ENCODE measurements around the gene RS1.

The RS1 gene

DNA sequence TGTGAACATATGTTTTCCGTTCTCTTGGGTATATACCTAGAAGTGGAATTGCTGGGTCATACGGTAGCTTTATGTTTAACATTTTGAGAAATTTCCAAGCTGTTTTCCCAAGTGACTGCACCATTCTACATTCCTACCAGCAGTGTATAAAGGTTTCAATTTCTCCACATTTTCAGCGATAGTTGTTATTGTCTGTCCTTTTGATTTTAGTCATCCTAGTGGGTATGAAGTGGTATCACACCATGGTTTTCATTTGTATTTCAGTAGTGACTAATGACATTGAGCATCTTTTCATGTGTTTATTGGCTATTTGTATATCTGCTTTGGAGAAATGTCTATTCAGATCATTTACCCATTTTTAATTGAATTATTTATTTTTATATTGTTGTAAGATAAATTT, 37.9 kb upstream of the RS1 start:
- TF ChIP-seq GABPA (IDR thresholded peaks at IDR 0.05; ENCODE audit: low read depth) (no peak), SPI1 (IDR thresholded peaks at IDR 0.05; ENCODE audit: borderline replicate concordance, low read depth) (no peak), POLR2AphosphoS5 (IDR thresholded peaks at IDR 0.05; ENCODE audit: low read depth) (no peak)
- TF ChIP-seq, protein P1, sequence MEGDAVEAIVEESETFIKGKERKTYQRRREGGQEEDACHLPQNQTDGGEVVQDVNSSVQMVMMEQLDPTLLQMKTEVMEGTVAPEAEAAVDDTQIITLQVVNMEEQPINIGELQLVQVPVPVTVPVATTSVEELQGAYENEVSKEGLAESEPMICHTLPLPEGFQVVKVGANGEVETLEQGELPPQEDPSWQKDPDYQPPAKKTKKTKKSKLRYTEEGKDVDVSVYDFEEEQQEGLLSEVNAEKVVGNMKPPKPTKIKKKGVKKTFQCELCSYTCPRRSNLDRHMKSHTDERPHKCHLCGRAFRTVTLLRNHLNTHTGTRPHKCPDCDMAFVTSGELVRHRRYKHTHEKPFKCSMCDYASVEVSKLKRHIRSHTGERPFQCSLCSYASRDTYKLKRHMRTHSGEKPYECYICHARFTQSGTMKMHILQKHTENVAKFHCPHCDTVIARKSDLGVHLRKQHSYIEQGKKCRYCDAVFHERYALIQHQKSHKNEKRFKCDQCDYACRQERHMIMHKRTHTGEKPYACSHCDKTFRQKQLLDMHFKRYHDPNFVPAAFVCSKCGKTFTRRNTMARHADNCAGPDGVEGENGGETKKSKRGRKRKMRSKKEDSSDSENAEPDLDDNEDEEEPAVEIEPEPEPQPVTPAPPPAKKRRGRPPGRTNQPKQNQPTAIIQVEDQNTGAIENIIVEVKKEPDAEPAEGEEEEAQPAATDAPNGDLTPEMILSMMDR (IDR thresholded peaks at IDR 0.05; ENCODE audit: insufficient read depth, low read length): no peak
- TF ChIP-seq, protein P2, sequence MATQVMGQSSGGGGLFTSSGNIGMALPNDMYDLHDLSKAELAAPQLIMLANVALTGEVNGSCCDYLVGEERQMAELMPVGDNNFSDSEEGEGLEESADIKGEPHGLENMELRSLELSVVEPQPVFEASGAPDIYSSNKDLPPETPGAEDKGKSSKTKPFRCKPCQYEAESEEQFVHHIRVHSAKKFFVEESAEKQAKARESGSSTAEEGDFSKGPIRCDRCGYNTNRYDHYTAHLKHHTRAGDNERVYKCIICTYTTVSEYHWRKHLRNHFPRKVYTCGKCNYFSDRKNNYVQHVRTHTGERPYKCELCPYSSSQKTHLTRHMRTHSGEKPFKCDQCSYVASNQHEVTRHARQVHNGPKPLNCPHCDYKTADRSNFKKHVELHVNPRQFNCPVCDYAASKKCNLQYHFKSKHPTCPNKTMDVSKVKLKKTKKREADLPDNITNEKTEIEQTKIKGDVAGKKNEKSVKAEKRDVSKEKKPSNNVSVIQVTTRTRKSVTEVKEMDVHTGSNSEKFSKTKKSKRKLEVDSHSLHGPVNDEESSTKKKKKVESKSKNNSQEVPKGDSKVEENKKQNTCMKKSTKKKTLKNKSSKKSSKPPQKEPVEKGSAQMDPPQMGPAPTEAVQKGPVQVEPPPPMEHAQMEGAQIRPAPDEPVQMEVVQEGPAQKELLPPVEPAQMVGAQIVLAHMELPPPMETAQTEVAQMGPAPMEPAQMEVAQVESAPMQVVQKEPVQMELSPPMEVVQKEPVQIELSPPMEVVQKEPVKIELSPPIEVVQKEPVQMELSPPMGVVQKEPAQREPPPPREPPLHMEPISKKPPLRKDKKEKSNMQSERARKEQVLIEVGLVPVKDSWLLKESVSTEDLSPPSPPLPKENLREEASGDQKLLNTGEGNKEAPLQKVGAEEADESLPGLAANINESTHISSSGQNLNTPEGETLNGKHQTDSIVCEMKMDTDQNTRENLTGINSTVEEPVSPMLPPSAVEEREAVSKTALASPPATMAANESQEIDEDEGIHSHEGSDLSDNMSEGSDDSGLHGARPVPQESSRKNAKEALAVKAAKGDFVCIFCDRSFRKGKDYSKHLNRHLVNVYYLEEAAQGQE (IDR thresholded peaks at IDR 0.05; ENCODE audit: insufficient replicate concordance, low read depth): no peak
- no peak overlapping the region for H3K27ac ChIP-seq (replicated peaks)
- no peak for DNase-seq (ENCODE audit: low read depth in 1 of 2, low spot score in 1 of 2)
- H3K27me3 ChIP-seq (ENCODE audit: insufficient read depth, poor library complexity, severe bottlenecking): peaks cover 2% of the 10 kb centered on the region
- no peak overlapping the region for H3K4me3 ChIP-seq (replicated peaks; ENCODE audit: insufficient read depth, low read length)

DNA sequence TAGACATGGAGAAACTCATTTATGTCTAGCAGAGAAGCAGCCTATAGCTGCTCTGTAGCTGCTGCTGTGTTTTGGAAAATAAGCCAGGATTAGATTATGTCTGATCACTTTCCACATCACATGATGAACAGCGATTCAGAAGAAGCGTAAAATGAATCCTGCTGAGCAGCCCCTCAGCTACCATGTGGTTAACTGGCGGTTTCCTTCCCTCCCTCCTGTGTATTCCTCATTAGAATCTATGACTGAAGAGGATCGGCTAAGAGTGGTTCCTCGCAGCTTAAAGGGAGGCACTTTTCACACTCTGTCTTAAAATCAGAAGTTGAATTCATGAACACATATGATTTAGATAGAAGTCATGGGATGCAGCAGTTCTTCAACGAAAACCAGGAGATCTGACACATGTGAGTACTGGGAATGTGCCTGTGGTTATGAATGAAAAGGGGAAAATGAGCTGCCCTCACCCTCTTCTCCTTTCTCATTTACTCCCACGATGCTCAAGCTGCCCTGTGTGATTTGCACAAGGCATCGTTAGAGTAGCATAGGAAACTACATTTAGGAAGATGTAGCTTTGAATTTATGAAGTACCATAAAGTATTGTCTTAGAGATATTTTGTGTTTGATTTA, 35.6 kb upstream of the RS1 start, which contains the start of gene PPEF1:
TSS of gene PPEF1 (plus strand) at position 220 of the 624 bp plus-strand sequence. CDS start at position 356, 136 bp downstream.
- Histone ChIP-seq H3K4me3 (replicated peaks; ENCODE audit: insufficient read depth, low read length) (no peak within 1 kb of the TSS), H3K27ac (replicated peaks) (no peak within 1 kb of the TSS), H3K27me3 (ENCODE audit: insufficient read depth, poor library complexity, severe bottlenecking) (no peaks in the 10 kb centered on the region)
- TF ChIP-seq GABPA (IDR thresholded peaks at IDR 0.05; ENCODE audit: low read depth): no peak
- no peak for DNase-seq (ENCODE audit: low read depth in 1 of 2, low spot score in 1 of 2)

DNA sequence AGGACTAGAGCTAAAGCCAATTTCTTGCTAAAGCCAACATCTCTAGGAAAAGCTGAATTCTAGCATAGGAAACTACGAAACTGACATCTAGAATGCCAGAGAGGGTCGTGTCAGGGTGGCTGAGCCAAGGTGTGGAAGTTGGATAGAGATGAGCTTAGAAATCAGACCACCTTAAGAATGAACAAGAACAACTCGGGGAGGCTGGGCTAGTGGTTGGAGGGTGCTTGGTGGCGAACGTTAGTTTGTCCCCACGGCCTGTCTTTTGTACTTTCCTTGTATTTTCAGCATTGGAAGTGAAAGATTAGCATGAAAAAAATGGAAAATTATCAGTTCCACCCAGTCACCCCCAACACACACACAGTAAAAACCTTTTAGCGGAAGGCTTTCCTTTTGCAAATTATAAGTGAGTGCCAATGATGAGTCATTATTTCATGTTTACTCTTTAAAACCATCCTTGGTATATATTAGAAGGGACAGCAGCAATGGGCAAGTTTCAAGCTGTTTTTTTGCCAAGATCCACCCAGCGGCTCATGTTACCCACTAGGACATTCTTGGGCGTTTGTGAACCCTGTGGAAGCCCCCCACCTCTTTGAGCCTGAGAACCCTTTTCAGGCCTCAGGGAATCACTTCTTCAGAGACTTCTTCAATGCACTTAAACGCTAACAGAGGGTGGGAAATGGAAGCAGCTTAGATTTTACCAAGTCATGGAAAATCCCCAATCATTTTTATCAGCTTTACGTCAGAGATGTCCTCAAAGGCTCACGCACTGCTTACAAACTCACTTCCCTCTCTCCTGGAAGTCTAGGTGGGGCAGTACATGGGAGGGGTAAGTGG, 30.7 kb upstream of the RS1 start:
- DNase-seq (ENCODE audit: low read depth in 1 of 2, low spot score in 1 of 2): no peak
- no peak overlapping the region for H3K4me3 ChIP-seq (replicated peaks; ENCODE audit: insufficient read depth, low read length)
- no peaks in the 10 kb centered on the region for H3K27me3 ChIP-seq (ENCODE audit: insufficient read depth, poor library complexity, severe bottlenecking)
- no peak overlapping the region for H3K27ac ChIP-seq (replicated peaks)
- no peak for TF ChIP-seq SPI1 (IDR thresholded peaks at IDR 0.05; ENCODE audit: borderline replicate concordance, low read depth)
- TF ChIP-seq, protein P1 (IDR thresholded peaks at IDR 0.05; ENCODE audit: insufficient read depth, low read length): no peak

DNA sequence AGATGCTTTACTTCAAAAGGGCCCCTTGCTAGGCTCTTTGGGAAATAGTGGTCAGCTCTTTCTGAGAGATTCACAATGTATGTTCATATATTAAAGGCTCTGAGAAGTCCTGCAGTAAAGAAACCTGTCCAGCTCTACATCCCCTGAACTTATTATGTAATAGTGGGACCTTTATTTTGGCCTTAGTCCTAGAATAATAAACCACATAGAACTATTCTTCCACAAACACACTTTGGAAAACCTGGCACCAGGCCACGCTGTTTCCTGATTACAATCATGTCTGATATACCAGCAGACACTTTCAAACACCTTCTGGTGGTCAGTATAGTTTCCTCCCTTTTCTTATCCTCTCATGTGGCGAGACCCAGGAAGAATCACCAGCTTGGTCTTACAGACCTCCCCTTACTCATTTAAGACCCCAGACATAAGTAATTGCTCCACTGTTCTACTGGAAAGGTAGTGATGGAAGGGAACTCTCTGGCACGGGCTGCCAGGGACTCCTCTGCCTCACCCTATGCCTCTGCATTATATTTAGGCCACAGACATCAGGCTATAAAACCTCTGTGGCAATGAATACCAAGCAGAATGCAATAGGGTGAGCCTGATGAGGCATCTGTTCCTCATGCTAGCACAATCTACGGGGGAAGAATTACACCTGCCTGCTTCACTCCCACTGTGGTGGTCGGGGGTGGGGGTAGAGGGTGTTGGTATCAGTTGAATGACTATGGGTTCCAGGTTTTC, 29.9 kb upstream of the RS1 start:
- no peaks in the 10 kb centered on the region for H3K27me3 ChIP-seq (ENCODE audit: insufficient read depth, poor library complexity, severe bottlenecking)
- TF ChIP-seq, protein P1 (IDR thresholded peaks at IDR 0.05; ENCODE audit: insufficient read depth, low read length): no peak
- TF ChIP-seq SPI1 (IDR thresholded peaks at IDR 0.05; ENCODE audit: borderline replicate concordance, low read depth) (no peak), GABPA (IDR thresholded peaks at IDR 0.05; ENCODE audit: low read depth) (no peak), POLR2AphosphoS5 (IDR thresholded peaks at IDR 0.05; ENCODE audit: low read depth) (no peak)
- TF ChIP-seq, protein P2 (IDR thresholded peaks at IDR 0.05; ENCODE audit: insufficient replicate concordance, low read depth): no peak
- H3K4me3 ChIP-seq (replicated peaks; ENCODE audit: insufficient read depth, low read length): no peak overlapping the region
- DNase-seq (ENCODE audit: low read depth in 1 of 2, low spot score in 1 of 2): no peak
- no peak overlapping the region for H3K27ac ChIP-seq (replicated peaks)
